SKM-1 treated with dmso at 0.1 percent for 144 hours (cell line): Measurements from ENCODE around the gene COQ10B.

ENCODE experiments used
- DNase-seq: peaks from one replicate; lab custom pipeline; 2025; ENCODE audit not compliant: unreplicated experiment; lab: John Stamatoyannopoulos, UW

The COQ10B gene

GRCh38 chr2:197499594-197500502, 46.5 kb downstream of the COQ10B start, which contains the start of the genes HSPD1 and HSPE1:
HSPD1 (minus strand) TSS chr2:197499840; CDS start chr2:197498848, 992 bp downstream.
HSPE1 (plus strand) TSS chr2:197500379; CDS start chr2:197500437, 58 bp downstream.
- peak; percentile 100 for DNase-seq

- no peak for DNase-seq
Observed at GRCh38 chr2:197500503-197501131, 47.3 kb downstream of the COQ10B start.

DNA sequence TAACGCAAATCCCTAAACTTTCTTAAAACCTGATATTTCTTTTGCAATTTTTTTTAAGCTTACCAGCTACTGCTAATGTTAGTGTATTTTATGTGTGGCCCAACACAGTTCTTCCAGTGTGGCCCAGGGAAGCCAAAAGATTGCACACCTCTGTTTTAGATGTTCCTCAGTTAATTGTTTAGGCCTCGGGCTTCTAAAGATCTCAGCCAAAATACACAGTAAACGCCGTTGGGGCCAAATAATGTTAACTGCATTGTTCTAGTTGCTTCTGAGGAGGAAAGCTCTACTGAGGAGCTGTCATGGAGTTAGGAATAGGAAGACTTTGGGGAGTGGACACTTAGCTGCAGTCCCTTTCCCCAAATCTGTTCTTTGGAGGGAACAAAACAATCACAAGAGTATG, 48.8 kb downstream of the COQ10B start:
- DNase-seq = no peak

DNA sequence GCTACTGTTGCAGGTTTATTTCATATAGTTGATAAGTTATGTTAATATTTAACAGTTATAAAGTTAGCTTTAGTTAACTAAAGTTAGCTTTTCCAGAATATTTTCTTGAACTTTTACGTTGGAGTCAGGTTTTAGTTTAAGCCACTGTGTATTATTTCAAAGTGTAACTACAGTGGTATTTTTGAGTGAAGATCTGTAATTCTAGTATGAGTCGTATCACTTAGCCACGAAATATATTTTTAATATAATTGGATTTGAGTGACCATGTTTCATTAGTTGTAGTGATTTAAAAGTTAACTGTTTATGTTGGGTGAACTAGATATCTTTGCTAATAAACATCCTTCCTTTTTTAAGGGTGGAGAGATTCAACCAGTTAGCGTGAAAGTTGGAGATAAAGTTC, 49.3 kb downstream of the COQ10B start:
- no peak for DNase-seq

- DNase-seq = no peak
Observed at GRCh38 chr2:197504000-197504399, 50.6 kb downstream of the COQ10B start.

GRCh38 chr2:197504512-197504911, 51.2 kb downstream of the COQ10B start:
- DNase-seq = no peak

GRCh38 chr2:197506658-197507057, 53.3 kb downstream of the COQ10B start:
- DNase-seq = no peak

GRCh38 chr2:197513915-197514314, 60.6 kb downstream of the COQ10B start:
- no peak for DNase-seq

- no peak for DNase-seq
Observed at GRCh38 chr2:197514754-197515153, 61.4 kb downstream of the COQ10B start.

- peak; percentile 25 for DNase-seq
Observed at GRCh38 chr2:197515315-197515738, 62.0 kb downstream of the COQ10B start.

DNA sequence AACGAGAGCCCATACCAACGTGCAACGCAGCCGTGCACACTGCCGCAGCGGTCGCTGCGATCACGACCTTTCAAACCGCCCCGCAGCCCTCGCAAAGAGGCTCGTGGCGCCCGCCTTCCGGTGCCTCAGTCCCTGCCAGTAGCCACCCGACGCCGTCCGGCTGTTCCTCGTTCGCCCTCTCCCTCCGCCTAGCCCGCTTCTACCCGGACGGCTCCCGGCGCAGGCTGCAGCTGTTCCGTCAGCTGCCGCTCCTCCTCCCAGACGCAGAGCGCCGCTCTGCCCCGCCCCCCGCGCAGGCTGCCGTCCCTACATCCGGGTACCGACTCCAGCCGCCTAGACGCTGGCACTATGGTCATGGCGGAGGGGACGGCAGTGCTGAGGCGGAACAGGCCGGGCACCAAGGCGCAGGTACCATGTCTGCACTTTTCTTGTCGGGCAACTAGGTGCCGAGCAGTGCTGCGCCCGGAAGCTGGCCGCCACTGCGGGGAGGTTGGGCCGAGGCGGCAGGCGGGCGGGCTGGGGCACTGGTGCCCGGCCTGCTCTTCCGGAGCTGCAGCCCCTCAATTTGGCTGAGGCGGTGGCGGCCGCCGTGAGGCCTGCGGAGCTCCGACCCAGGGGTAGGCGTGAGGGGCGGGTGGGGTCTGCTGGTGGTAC, 62.5 kb downstream of the COQ10B start, which contains the start of gene MOB4:
Gene MOB4, plus strand, starts transcription at position 328 of the 654 bp plus-strand sequence. Its CDS starts 21 bp downstream, at position 349.
- peak; percentile 96 for DNase-seq

- no peak for DNase-seq
Observed at GRCh38 chr2:197516393-197516761, 63.0 kb downstream of the COQ10B start.

DNA sequence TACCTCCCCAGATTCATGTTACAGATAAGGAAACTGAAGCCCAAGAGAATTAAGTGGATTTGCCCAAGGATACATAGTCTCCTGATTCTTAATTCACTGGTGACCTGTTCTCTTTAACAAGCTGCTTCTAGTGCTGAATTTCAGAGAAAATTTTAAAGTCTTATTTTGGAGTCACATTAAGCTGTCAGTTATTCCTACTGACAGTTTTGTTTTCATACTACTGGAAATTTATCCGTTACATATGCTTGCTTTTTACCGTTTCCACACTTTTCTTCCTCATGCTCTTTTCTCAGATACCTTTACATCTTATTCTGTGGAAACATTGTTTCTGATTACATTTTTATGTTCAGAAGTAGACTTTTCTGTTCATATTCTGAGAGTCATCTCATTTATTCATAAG, 63.8 kb downstream of the COQ10B start:
- no peak for DNase-seq
